GM12878 (cell line): ENCODE measurements around the gene RNF223. TPM values are rescaled to one million over a fixed set of nuclear protein-coding genes. Genes with fewer than 3 reads are reported as not detected.

ENCODE experiments used
- ATAC-seq: fragments of 200-7000 bp; cut with Tn5 transposase; 3 replicates; pipeline ENCODE4 v1.9.1; 2020; ENCODE audit warnings: mild to moderate bottlenecking, moderate library complexity
- BruUV-seq: library from RNA; stranded (reverse); fragments of 400-500 nt; replicated peaks from 2 replicates; lab custom pipeline; 2021; lab: Mats Ljungman, UMichigan
- CTCF ChIA-PET: fragments of 300-600 bp; sonication (Branson Sonifier 250); formaldehyde crosslinking; extraction: SDS; loops from one replicate; lab custom pipeline; 2021; ENCODE audit warnings: inconsistent platforms; lab: Yijun Ruan, JAX
- POLR2A ChIA-PET: fragments of 350-600 bp; formaldehyde crosslinking; extraction: SDS; loops from one replicate; lab custom pipeline; 2021; ENCODE audit warnings: inconsistent platforms; lab: Charles Lee
- RAD21 ChIA-PET: fragments of 300-600 bp; sonication (Branson Sonifier 250); formaldehyde crosslinking; loops from one replicate; lab custom pipeline; 2023; ENCODE audit warnings: antibody characterized with exemption; ENCODE audit not compliant: unreplicated experiment; lab: Charles Lee
- SMC1A ChIA-PET: fragments of 300-600 bp; sonication (Branson Sonifier 250); formaldehyde crosslinking; loops from one replicate; lab custom pipeline; 2023; ENCODE audit not compliant: unreplicated experiment, uncharacterized antibody; lab: Charles Lee
- DNase-seq: peaks from one replicate; pipeline ENCODE4 v3.0.0-alpha.2; 2011; ENCODE audit warnings: low read depth, low spot score
- FAIRE-seq: peaks from 3 replicates; lab custom pipeline; 2011; peaks lifted over from hg19 to GRCh38; lab: Jason Lieb, UNC
- H2AFZ ChIP-seq: 2 replicates; pipeline ENCODE4 v1.6.0; 2011; ENCODE audit warnings: low read depth, low read length, control low read depth; ENCODE audit not compliant: control insufficient read depth
- H3K27ac ChIP-seq: 2 replicates; pipeline ENCODE4 v1.5.1; 2011; ENCODE audit warnings: control low read depth; ENCODE audit not compliant: control insufficient read depth, insufficient read depth
- H3K27me3 ChIP-seq, 2 experiments: replicated peaks in 1 of 2; 2 replicates each; pipeline versions ENCODE4 v1.6.0 to v1.6.1; 2011; ENCODE audit warnings: low read length in 1 of 2; ENCODE audit not compliant: control insufficient read depth in 2 of 2, insufficient read depth in 2 of 2
- H3K36me3 ChIP-seq, 2 experiments: 2 replicates each; pipeline ENCODE4 v1.5.1; 2011; ENCODE audit warnings: low read length in 1 of 2; ENCODE audit not compliant: control insufficient read depth in 2 of 2, insufficient read depth in 2 of 2
- H3K4me1 ChIP-seq: 2 replicates; pipeline ENCODE4 v1.6.1; 2011; ENCODE audit warnings: mild to moderate bottlenecking, low read length, moderate library complexity, mixed read lengths; ENCODE audit not compliant: control insufficient read depth, insufficient read depth
- H3K4me2 ChIP-seq: 2 replicates; pipeline ENCODE4 v1.6.0; 2011; ENCODE audit warnings: control low read depth; ENCODE audit not compliant: control insufficient read depth, insufficient read depth
- H3K4me3 ChIP-seq: fragments of 200-600 bp; sonication (generic); 2 replicates; pipeline ENCODE4 v1.5.1; 2016
- H3K79me2 ChIP-seq: 2 replicates; pipeline ENCODE4 v1.6.0; 2011; ENCODE audit warnings: low read length; ENCODE audit not compliant: control insufficient read depth, insufficient read depth
- H3K9ac ChIP-seq: 2 replicates; pipeline ENCODE4 v1.8.0; 2011; ENCODE audit warnings: low read length, control low read depth, mixed read lengths; ENCODE audit not compliant: control insufficient read depth, insufficient read depth
- H3K9me3 ChIP-seq: replicated peaks from 3 replicates; pipeline ENCODE4 v1.5.1; 2011; ENCODE audit warnings: mild to moderate bottlenecking, low read length; ENCODE audit not compliant: control insufficient read depth, insufficient read depth
- H4K20me1 ChIP-seq: 2 replicates; pipeline ENCODE4 v1.6.0; 2011; ENCODE audit not compliant: control insufficient read depth, insufficient read depth
- CREB1 ChIP-seq: IDR thresholded peaks from 2 replicates; pipeline ENCODE4 v1.6.1; 2012; ENCODE audit warnings: low read depth, mild to moderate bottlenecking, inconsistent platforms
- DPF2 ChIP-seq: fragments of 450-650 bp; IDR thresholded peaks from 2 replicates; pipeline ENCODE4 v1.6.1; 2017; ENCODE audit warnings: mild to moderate bottlenecking
- EZH2 ChIP-seq: IDR thresholded peaks from 2 replicates; pipeline ENCODE4 v1.6.1; 2012; ENCODE audit warnings: low read depth, mild to moderate bottlenecking, control low read depth, inconsistent platforms, low read length, borderline replicate concordance; ENCODE audit not compliant: control insufficient read depth
- IKZF2 ChIP-seq, 2 experiments: fragments of 450-650 bp; IDR thresholded peaks; 2 replicates each; pipeline ENCODE4 v1.6.1; 2017; ENCODE audit warnings: mild to moderate bottlenecking in 2 of 2, moderate library complexity in 2 of 2
- MTA3 ChIP-seq: IDR thresholded peaks from 2 replicates; pipeline ENCODE4 v1.6.1; 2012; ENCODE audit warnings: low read length, inconsistent platforms, borderline replicate concordance
- NFIC ChIP-seq: IDR thresholded peaks from 2 replicates; pipeline ENCODE4 v1.6.1; 2012; ENCODE audit warnings: low read depth, mild to moderate bottlenecking, inconsistent platforms, low read length, moderate library complexity
- RAD21 ChIP-seq: IDR thresholded peaks from 2 replicates; pipeline ENCODE4 v1.6.1; 2011; ENCODE audit warnings: mild to moderate bottlenecking, low read depth, low read length, moderate library complexity; ENCODE audit not compliant: insufficient read depth
- SUZ12 ChIP-seq: fragments of 200-600 bp; sonication (generic); IDR thresholded peaks from one replicate; pipeline ENCODE4 v1.6.1; 2018; ENCODE audit warnings: antibody characterized with exemption, mild to moderate bottlenecking; ENCODE audit not compliant: unreplicated experiment
- ZNF384 ChIP-seq: IDR thresholded peaks from 2 replicates; pipeline ENCODE4 v1.6.1; 2012; ENCODE audit warnings: low read depth, mild to moderate bottlenecking, low read length, improper control_type of control experiment, borderline replicate concordance
- WGBS: methylation state at CpG from one replicate; pipeline ENCODE4 v1.1.6; 2016; ENCODE audit warnings: low lambda C conversion rate; ENCODE audit not compliant: insufficient replicate concordance, insufficient coverage; ENCODE audit errors: missing lambda C conversion rate; 5-methylcytosine and 5-hydroxymethylcytosine counted together
- in situ Hi-C: fragments of 300-500 bp; cut with MboI; formaldehyde crosslinking; loops from 9 replicates; pipeline ENCODE4 v1.14.3; 2018; ENCODE audit warnings: mixed read lengths
- intact Hi-C: fragments of 100-400 bp; cut with micrococcal nuclease; formaldehyde crosslinking; loops from one replicate; pipeline ENCODE4 v1.14.2; 2022; ENCODE audit not compliant: unreplicated experiment
- polyA plus RNA-seq, 11 experiments: library from polyadenylated mRNA; depleted of rRNA in 4 of 11; unstranded in 6 of 11; stranded (reverse) in 5 of 11; fragments of >200 nt; fragmentation: Nextera tagmentation in 4 of 11; fragmentation: Illumina TruSeq in 1 of 11; extraction: Ambion mirVana in 4 of 11; extraction: Trizol in 1 of 11; gene quantifications; 1 replicate in 1 of 11; 2 replicates in 10 of 11; pipeline versions ENCODE4 v1.2.1 to v1.2.3, GENCODE V29; 2011 to 2016; ENCODE audit warnings: inconsistent platforms in 2 of 11, missing spikeins in 2 of 11, low read depth in 1 of 11
- total RNA-seq, 4 experiments: library from RNA; depleted of rRNA in 3 of 4; stranded (reverse); fragments of >200 nt in 3 of 4; fragmentation: Illumina TruSeq in 1 of 4; extraction: Trizol in 1 of 4; gene quantifications; 2 replicates each; pipeline versions ENCODE4 v1.2.1 to v1.2.3, GENCODE V29; 2013 to 2021
- TF ChIP-seq, protein P1 (sequence below): fragments of 450-650 bp; formaldehyde crosslinking; IDR thresholded peaks from 2 replicates; pipeline ENCODE4 v1.4.0; 2022; ENCODE audit warnings: mild to moderate bottlenecking, moderate library complexity

The RNF223 gene
- total and polyA plus RNA-seq, 10 of the 15 experiments (the other 5 are each of a cell fraction or from before 2014, with no cell fraction given), result 0.06 TPM; not detected in 9

DNA sequence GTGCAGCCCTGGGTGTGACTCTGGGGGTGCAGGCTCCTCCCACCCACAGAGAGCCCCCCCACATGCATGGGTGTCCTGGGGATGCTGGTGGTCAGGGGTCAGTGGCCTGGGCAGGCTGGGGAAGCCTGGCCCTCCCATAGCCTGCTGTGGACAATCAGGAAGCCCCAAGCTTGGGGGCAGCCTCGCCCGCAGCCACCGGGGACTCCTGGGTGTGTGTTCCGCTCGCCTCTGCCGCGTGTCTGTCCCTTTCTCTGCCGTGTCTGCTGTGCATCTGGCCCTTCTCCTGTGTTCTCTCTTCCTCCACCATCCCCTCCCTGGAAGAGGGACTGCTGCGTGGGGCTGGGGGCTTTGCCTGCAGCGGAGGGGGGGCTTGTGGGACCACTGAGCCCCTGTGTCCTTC, 31.3 kb downstream of the RNF223 start:
- Histone ChIP-seq H3K9ac (no peak overlapping the region), H3K4me3 (no peak overlapping the region), H3K79me2 (no peaks in the 10 kb centered on the region), H3K27ac (no peak overlapping the region), H3K9me3 (no peaks in the 10 kb centered on the region), H3K27me3 (no peaks in the 10 kb centered on the region), H3K4me1 (peaks cover 25% of the 10 kb centered on the region), H2AFZ (no peak overlapping the region), H3K4me2 (no peak overlapping the region), H4K20me1 (no peaks in the 10 kb centered on the region), H3K36me3 (peaks cover 0 to 20% of the 10 kb centered on the region in 2 experiments; a peak in 3 of 4 replicates)
- intact Hi-C loops, result no loop called here
- BruUV-seq, result no TSS peak
- RAD21 ChIA-PET, result no interaction called here
- TF ChIP-seq DPF2, result no peak
- no peak for TF ChIP-seq RAD21
- TF ChIP-seq IKZF2 (IDR thresholded peaks at IDR 0.05), result no peak
- TF ChIP-seq CREB1, result no peak
- no peak for TF ChIP-seq MTA3
- no peak for TF ChIP-seq EZH2
- TF ChIP-seq ZNF384, result no peak
- no peak for TF ChIP-seq NFIC
- CTCF ChIA-PET, result no interaction called here
- SMC1A ChIA-PET, result no interaction called here
- in situ Hi-C loops, result no loop called here
- POLR2A ChIA-PET, result no interaction called here
- whole genome bisulfite sequencing, result 97% methylated on average over 10 of the region's 10 CpGs
- no peak for DNase-seq
- FAIRE-seq, result no peak
- ATAC-seq, result no peak

DNA sequence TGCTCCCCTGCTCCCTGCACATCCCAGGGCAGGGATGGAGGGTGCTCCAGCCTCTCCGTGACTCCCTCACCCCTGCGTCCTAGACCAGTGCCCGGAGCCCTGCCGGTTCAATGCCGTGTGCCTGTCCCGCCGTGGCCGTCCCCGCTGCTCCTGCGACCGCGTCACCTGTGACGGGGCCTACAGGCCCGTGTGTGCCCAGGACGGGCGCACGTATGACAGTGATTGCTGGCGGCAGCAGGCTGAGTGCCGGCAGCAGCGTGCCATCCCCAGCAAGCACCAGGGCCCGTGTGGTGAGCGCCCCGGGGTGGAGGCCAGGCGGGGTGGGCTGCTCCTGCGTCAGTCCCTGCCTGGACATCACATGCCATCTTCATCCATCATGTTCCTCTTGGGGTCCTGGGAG, 32.2 kb downstream of the RNF223 start:
- TF ChIP-seq, protein P1, sequence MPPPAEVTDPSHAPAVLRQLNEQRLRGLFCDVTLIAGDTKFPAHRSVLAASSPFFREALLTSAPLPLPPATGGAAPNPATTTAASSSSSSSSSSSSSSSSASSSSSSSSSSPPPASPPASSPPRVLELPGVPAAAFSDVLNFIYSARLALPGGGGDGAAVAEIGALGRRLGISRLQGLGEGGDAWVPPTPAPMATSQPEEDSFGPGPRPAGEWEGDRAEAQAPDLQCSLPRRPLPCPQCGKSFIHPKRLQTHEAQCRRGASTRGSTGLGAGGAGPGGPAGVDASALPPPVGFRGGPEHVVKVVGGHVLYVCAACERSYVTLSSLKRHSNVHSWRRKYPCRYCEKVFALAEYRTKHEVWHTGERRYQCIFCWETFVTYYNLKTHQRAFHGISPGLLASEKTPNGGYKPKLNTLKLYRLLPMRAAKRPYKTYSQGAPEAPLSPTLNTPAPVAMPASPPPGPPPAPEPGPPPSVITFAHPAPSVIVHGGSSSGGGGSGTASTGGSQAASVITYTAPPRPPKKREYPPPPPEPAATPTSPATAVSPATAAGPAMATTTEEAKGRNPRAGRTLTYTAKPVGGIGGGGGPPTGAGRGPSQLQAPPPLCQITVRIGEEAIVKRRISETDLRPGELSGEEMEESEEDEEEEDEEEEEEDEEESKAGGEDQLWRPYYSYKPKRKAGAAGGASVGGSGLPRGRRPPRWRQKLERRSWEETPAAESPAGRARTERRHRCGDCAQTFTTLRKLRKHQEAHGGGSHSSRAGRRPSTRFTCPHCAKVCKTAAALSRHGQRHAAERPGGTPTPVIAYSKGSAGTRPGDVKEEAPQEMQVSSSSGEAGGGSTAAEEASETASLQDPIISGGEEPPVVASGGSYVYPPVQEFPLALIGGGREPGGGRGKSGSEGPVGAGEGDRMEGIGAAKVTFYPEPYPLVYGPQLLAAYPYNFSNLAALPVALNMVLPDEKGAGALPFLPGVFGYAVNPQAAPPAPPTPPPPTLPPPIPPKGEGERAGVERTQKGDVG (CRISPR knock-in tag), result no peak
- TF ChIP-seq SUZ12, result no peak
- FAIRE-seq, result no peak
- BruUV-seq, result no TSS peak

More for the DNA sequence above, 32.2 kb downstream of the RNF223 start:
- Histone ChIP-seq H3K27ac (no peak overlapping the region), H3K9ac (no peak overlapping the region), H3K4me2 (no peak overlapping the region), H4K20me1 (no peaks in the 10 kb centered on the region), H3K79me2 (no peaks in the 10 kb centered on the region), H3K36me3 (peaks cover 0 to 17% of the 10 kb centered on the region in 2 experiments; a peak in 3 of 4 replicates), H3K9me3 (no peaks in the 10 kb centered on the region), H2AFZ (no peak overlapping the region), H3K27me3 (no peaks in the 10 kb centered on the region), H3K4me3 (no peak overlapping the region), H3K4me1 (peaks cover 28% of the 10 kb centered on the region)
- WGBS, result 85% methylated on average over 25 of the region's 25 CpGs
- intact Hi-C loops (no loop called here), in situ Hi-C loops (no loop called here)
- ChIA-PET POLR2A (no interaction called here), CTCF (interaction anchor here (1.9 kb wide), 1 partner anchor 23 kb away, joined by 6 read pairs; no protein-coding TSS in a partner anchor), RAD21 (no interaction called here), SMC1A (no interaction called here)
- no peak for ATAC-seq
- DNase-seq, result no peak
